ENCODE data around the gene SCUBE1.
A peak's percentile ranks its signal among the peaks of the same experiment; 100 is the strongest.

Gene SCUBE1

DNA sequence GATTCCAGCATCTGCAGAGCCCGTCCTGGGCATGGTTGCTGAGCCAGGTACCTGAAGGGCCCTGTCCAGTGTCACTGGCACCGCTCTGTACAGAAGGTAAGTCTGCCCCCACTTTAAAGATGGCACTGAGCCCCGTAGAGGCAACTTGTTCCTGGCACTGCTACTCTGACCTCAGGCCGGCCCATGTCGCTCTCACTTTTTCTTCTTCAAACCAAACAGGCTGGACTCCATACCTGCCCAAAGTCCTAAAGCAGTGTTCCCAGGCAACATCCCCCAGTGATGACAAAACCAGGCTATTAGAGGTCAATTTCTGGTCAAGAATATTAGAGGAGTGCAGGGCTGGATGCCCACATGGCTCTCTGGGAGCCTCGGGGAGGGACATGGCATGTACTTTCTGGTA, 109.6 kb downstream of the SCUBE1 start:
- DNase-seq = no peak

DNA sequence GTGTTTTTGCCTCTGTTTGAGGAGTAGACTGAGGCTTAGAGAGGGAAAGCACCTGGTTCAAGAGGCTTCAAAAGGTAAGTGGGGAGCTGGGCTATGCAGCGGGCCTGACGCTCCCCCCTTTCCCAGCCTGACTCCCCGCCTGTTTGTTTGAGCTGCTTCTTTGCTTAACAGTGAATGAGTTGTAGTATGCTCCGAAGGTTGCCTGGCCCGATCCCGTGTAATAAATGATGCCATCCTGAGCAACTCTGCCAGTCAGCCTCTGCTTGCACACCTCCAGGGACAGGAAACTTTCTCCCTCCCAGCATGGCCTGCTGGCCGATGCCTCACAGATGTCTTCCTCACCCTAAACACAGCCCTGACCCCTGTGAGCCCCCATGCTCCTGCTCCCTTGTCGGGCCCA, 110.7 kb downstream of the SCUBE1 start:
- DNase-seq = no peak

DNA sequence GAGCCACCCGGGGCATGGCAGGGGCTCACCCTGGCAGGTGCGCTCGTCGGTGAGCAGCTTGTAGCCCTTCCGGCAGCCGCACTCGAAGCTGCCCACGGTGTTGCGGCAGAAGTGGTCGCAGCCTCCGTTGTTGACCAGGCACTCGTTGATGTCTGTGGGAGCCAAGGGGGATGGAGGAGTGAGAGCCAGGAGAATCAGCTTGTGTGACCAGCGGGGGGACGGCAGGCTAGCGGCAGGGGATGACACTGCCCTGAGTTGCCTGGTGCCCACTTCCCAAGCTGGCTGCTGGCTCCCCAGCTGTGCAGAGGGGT, 111.5 kb downstream of the SCUBE1 start:
- DNase-seq = no peak

DNA sequence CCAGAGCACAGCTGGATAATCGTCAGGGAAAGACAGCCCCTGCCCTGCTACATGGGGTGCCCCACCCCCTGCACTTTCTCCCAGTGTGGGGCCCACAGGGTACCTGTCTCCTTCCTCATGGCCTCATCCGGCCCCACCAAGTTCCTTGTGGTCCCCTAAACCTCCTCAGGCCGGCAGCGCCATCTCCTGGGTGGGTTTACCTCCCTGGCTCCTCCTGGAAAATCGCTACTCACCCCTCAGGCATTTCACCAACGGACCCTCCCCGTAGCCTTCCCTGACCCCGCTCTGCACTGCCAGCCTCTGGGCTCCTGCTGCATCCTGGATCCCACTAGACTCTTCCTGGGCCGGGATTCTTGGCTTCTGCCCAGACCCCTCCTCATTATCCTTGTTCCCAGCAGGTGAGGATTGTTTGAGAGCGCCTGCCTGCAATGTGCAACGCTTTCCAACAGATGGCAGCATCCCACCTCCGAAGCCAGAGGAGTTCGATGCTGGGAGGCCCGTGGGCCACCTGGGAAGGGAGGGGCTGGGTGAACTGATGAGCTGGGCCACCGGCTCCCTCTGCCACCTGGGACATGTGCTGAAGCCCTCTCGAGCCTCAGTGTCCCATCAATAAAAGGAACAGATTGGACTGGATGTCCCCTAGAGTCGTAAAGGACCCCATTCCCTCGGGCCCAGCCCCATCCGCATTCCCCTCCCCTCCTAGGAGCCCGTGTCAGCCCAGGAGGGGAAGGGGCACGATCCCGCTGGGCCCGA, 112.0 kb downstream of the SCUBE1 start:
- DNase-seq = peak; percentile 5

DNA sequence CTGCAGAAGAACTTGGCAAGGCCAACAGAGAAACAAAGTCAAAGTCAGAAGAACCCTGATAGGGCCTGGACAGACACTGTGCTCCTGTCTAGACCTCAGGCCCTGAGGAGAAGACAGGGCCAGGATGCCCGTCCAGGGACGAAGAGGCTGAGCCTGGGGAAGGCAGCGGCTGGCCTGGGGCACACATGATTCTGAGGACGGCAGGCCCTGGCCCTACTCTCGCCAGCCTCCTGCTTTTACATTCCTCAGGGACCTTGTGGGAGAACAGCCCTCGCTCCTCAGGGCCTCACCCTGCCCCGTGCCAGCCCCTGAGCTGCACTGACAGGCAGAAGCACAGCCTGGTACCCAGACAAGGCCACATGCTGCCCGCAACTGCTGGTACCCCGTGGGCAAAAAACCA, 112.6 kb downstream of the SCUBE1 start:
- DNase-seq = no peak

DNA sequence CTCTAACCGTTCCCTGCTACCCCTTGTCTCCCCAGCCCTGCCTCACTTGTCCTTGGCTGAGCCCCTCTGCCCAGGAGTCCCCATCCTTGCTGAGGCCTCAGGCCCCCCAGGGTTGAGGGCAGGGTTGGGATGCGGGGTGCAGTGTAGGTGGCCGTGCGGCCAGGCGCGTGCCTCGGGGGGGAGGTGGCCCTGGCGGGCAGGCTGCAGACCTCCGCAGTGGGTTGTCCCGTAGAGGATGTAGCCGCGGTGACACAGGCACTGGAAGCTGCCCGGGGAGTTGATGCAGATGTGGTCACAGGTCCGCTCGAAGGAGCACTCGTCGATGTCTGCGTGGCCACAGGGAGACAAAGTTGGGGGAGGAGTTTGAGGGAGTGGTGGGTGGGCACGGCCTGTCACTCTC, 114.3 kb downstream of the SCUBE1 start:
- DNase-seq = no peak

DNA sequence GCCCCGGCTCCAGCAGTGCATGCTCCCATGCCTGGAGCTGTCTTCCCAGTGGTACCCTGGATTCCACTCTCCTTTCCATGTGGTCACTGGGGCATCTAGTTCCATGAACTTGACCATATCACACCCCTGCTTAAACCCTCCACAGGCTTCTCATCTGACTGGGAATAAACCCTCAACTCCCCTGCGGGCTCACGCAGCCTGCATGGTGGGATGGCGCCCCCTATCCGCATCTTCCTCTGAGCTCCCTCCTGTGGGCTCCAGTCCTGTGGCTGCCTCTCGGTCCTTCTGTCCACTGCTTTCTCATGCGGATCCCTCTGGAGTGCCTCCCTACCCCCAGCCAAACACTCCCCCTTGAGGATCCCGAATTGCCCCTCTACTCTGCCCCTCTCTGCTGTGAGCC, 114.8 kb downstream of the SCUBE1 start:
- peak; percentile 24 for DNase-seq

DNA sequence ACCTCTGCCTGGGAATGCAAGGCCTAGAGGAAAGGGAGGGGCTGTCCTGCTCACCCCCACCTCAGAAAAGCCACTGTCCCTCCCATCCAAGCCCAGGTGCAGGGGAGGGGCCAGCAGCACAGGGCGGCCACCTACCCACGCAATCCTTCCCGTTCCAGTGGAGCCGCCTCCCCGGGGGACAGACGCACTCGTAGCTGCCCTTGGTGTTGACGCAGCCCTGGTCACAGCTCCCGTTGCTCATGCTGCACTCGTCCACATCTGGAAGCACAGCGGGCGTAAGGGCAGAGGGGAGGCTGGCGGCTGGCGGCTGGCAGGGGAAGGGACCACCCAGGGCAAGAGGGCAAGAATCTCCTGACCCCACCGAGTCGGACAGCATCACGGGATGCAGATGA, 115.9 kb downstream of the SCUBE1 start:
- DNase-seq = no peak

DNA sequence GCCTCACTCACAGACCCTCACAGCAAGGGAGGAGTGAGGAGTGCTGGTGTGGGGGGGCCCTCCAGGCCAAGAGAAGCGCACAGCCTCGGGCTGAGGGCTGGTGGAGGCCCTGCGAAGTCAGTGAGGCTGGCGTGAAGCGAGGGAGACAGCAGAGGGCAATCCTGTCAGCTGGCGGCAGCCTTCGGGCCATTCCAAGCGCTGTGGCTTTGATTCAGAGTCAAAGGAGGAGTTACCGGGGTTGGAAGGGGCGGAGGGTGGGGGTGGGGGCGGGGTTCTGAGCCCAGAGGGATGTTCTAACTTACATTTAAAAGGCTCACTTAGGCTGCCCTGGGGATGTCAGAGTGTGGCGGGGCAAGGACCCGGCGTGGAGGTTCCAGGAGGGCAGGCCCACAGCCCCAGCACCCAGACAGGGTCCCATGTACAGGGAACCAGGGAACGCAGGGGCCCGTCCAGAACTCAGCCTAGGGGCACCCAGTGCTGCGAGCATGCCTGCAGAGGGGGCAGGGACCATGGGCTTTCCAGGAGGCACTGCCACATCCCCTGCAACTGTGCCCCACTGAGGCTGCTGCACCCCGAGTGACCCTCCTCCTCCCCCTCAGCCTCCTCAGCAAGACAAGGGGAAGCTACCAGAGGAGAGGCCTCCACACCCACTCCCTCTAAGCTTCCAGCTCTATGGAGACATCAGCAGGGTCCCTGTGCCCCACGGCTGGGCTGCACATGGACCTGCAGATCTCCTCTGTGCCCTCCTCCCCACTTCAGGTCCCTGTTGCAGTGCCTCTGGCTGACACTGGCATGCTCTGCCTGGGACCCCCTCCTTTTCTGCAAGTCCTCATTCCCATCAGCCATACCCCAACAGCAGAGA, 116.6 kb downstream of the SCUBE1 start:
- DNase-seq = peak; percentile 15

DNA sequence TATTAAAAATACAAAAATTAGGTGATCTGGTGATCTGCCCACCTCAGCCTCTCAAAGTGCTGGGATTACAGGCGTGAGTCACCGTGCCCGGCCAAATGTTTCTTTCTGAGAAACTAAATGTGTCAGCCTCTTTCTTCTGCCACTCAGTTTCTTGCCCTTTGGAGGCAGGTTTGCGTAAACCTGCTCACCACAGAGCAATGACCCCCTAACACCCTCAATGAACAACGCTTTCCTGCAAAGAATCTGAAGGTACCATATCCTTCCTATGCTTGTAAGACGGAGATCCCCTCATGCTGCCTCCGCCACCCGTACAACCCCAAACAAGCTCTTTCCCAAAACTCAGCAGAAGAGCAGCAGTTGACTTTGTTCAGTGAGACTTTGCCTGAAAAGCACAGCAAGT, 117.6 kb downstream of the SCUBE1 start:
- DNase-seq = no peak

DNA sequence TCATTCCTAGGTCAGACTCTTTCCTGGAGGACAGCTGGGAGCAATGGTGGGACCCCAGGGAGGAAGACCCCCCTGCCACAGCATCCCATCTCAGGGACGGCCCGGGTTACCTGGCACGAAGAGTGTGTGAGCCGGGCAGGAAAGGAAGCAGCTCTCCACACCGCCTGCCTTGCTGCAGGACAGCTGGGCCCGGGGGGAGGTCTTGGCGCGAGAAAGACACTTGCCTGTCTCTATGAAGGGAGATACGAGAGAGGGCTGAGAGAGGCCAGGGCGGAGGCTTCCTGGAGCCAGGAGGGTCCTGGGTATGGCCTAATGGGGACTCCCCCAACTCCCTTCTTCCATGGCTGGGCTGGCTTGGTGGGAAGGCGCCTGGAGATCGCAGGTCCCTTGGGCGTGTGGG, 120.2 kb downstream of the SCUBE1 start:
- no peak for DNase-seq

DNA sequence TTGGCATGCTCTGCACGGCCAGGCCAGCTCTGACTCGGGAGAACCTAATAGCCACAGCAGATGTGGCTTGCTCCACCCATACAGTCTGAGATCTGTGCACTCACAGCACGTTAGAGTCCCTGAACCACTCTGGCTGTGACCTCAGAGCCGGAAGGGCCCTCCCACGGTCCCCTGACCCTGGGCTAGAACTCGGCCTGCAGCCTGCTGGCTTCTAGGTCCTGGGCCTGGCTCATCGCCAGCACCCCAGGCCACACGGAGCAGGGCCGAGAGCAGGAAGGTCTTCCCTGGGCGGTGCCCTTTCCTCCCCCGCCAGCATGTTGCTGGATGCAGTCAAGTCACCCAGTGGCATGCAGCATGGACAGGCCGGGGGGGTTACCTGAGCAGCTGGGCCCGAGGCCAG, 120.9 kb downstream of the SCUBE1 start:
- no peak for DNase-seq

DNA sequence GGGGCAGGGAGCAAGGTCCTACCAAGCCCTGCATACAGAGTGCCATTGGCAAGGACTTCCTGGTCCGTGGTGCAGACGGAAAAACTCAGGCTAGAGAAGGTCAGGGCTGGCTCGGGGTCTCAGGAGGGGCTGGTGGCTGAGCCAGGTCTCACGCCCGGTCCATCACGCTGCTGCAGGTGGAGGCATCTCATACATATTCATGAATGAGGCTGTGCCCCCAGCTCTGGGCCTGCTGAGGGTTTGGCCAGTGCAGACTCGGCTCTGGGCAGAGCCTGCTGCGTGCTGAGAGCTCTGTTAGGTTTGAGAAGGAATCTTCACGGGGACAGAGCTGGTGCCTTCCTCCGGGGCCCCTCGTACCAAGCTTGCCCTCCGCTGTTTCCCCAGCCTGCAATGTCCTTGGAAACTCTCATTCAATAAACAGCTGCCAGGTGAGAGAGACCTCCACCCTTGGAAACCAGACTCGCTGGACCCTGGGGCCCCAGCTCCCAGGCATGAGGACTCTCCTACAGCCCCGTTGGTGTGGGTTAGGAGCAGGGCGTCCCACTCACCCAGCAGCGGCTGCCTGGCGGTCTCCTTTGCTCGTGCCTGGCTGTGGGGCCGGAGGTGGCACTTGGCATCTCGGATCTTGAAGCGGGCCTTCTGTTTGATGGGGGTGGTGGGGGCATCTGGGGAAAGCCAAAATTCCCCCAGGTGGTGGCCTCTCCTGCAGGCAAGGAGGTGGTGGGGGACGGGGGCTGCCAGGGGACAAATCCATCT, 122.4 kb downstream of the SCUBE1 start:
- DNase-seq = no peak

DNA sequence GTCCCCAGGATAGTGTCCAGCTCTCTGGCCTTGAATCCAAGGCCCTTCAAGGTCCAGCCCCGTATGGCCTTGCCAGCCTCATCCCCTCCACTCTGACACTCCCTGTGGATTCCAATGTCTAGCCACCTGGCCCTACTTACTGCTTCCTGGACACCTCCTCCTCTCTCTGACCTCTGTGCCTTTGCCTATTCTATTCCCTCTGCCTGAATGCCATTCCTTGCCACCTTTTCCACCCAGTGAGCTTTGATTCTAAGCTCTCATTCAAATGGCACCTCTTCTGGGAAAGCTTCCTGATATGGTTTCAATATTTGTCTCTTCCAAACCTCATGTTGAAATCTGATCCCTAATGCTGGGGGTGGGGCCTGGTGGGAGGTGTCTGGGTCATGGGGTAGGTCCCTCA, 124.4 kb downstream of the SCUBE1 start:
- no peak for DNase-seq

DNA sequence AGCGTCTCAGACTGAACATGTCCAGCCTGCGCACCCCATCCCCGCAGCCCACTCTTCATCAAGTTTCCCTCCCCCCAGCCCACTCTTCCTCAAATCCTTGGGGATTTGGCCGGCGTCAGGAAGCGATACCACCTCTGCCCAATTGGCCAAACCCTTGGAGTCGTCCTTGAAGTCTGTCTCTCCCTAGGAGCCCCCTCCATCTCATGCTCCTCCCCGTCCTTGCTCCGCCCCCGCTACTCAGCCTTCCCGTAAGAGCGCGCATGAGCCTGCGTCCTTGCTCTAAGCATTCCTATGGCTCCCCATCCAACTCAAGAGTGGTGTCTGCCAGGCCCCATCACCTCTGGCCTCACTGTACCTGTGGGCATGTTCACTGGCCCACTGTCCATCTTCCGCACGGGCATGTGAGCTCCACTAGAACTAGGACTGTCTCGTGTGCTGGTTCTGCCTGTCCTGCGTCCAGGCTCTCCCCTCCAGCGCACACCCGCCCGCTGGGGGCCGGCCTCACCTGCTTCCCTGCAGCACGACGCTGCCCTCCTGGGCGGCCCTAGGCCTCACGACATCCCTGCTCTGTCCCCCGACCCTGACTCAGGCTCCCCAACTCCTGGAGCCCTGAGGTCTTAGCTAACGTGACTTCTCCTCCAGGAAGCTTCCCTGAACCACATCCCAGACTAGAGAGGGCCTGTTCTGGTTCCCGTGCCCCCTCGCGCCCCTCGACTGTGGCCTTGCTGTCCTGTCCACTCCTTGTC, 125.7 kb downstream of the SCUBE1 start:
- DNase-seq = no peak

DNA sequence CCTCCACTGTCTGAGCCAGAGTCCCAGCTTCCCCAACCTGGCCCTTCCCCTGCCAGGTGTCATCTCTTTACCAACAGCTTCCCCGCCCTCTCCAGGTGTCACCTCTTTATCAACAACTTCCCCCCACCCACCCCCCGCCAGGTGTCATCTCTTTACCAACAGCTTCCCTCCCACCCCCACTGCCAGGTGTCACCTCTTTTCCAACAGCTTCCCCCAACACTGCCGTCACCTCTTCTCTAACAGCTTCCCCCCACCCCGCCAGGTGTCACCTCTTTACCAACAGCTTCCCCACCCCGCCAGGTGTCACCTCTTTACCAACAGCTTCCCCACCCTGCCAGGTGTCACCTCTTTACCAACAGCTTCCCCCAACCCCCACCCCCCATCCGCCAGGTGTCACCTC, 126.4 kb downstream of the SCUBE1 start:
- no peak for DNase-seq

DNA sequence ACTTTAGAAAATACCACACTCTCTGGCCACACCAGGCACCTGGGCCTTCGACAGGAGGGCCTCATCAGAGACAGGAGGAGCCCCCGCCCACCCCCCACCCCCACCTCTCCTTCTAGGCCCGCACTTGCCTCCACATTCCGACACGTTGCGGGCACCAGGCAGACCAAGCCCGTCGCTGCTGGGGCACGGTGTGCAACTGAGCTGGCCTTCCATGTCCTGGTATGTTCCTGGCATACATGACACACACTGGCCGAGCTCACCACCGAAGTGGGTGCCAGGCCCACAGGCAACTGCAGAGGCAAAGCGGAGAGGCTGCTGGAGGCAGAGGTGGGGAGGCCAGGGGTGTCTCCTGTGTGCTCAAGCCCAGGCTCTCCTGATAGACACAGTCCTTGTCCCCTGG, 129.2 kb downstream of the SCUBE1 start:
- no peak for DNase-seq

DNA sequence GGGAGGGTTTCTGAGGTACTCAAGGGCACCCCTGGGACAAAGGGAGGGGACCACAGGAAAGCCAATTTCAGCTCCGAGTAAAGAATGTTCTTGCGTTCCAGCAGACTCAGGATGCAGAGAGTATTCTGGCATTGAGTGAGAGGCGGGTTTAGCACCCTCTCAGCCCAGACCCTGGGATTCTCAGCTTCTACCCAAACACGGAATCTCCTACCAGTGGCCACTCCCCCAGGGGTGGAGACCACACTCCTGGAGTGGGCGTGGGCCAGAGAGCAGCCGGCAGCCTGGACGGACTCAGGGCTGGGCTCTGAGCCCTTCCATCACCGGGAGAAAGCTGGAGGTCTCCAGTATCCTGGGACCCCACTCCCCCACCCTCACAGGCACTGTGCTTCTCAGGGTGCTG, 130.1 kb downstream of the SCUBE1 start:
- no peak for DNase-seq

DNA sequence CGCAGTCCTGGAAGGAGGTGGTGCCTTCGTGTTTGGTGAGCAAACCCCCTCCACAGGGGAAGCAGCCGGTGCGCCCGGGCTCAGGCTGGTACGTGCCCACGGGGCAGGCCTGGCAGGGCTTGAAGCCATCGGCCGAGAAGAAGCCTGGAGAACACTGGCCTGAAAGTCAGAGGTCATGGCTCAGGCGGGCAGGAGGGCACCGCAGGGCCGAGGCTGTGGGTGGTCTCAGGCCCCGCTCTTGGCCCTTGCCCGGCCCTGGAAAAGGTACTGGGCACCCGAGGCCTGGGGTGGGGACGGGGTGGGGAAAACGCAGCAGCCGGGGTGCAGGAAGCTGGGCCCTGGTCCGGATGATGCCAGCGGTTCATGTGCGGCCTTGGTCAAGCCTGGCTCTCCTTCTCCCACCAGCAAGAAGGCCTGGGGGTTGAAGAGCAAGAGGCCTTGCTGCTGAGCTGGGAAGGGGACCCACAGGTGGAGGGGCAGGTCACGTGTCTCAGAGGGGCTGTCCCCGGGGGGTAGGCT, 130.7 kb downstream of the SCUBE1 start:
- DNase-seq = no peak

DNA sequence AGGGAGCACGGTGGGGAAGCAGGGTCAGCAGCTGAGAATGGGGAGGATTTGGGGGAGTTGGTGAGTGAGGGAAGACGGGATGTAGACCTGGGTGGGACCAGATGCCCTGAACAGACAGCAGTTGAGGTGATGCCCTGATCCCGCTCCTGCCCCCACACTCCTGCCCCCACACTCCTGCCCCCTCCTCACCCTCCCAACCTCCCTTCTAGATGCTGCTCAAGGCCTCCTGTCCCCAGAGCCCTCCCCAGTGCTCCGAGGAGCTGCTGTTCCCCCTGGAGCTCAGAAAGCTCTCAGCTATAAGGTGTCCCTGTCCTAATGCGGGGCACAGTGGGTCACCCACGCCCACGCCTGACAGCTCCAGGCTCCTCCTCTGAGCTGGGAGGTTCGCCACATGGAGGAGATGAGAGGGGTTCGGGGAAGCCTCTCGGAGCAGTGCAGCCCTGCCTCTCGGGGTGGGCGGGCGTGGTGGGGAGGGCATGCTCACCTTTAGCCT, 131.2 kb downstream of the SCUBE1 start:
- no peak for DNase-seq

DNA sequence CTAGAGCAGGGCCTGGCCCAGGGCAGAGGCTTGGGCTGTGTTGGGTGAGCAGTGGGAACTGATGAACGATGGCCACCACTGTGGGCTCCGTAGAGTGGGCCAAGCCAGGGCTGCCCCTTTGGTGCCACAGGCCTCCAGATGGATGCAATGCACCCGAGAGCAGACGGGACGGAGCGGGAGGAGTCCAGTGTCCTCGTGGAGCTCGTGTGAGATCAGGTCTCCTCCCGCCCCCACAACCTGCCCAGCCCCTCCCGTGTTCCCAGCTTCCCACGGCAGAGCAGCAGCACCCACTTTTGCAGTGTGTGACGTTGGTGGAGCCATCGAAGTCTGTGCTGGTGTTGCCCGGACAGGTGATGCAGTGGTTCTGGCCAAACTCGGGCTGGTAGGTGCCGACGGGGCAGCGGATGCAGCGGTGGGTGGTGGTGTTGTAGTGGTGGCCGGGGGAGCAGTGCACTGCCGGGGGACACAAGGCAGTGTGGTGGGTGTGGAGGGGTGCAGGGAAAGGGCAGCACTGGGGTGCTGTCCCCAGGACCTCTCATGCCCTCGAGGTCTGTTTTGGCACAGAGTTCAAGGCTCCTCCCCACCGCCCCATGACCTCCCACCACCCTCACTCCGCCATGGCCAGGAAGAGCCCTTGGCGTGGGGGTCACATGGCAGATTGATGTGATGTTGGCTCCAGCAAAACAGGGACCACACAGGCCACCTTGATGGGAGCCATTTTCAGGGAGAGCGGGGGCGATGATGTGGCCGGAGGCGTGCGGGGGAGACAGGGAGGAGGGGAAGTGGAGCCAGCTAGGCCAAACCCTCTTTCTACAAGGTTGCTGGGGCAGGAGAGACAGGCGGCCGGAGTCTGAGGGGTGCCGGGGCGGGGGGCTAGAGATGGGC, 132.3 kb downstream of the SCUBE1 start:
- DNase-seq = no peak

DNA sequence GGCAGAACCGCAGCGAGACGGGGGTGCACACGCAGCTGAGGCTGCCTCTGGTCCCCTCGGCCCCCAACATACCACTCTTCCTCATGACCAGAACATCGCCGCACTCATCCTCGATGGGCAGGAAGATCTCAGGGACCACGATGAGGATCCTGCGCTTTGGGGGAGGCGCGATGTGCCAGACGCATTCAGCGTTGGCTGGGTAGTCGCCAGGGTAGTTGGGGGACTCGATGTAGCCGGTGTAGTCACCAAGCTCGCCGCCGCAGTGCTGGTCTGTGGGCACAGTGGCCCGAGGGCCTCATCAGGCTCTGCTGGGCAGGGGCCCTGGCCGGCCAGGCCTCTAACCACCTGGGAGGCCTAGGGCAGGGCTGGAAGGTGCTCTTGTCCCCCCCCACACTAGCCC, 133.2 kb downstream of the SCUBE1 start:
- DNase-seq = no peak

Measured in MV-4-11 (cell line).